HEK293 (cell line): ENCODE results near the gene PDK1.

Experiments used
- CTCF ChIP-seq: fragments of 450-650 bp; formaldehyde crosslinking; IDR thresholded peaks from 2 replicates; pipeline ENCODE4 v1.5.1; 2016; ENCODE audit warnings: missing biosample characterization, missing genetic modification characterization
- GLI4 ChIP-seq: fragments of 450-650 bp; formaldehyde crosslinking; IDR thresholded peaks from 2 replicates; pipeline ENCODE4 v1.5.1; 2016; ENCODE audit warnings: missing biosample characterization, missing genetic modification characterization
- HOXA7 ChIP-seq: sonication (generic); formaldehyde crosslinking; IDR thresholded peaks from 2 replicates; pipeline ENCODE4 v1.8.1; 2022; ENCODE audit warnings: missing genetic modification reagents, borderline replicate concordance
- REPIN1 ChIP-seq: fragments of 450-650 bp; formaldehyde crosslinking; IDR thresholded peaks from 2 replicates; pipeline ENCODE4 v1.5.1; 2017; ENCODE audit warnings: missing biosample characterization, missing genetic modification characterization, low read depth
- SALL2 ChIP-seq: fragments of 450-650 bp; formaldehyde crosslinking; IDR thresholded peaks from 2 replicates; pipeline ENCODE4 v1.5.0; 2017; ENCODE audit warnings: missing biosample characterization, mild to moderate bottlenecking, missing genetic modification characterization, borderline replicate concordance
- SCRT2 ChIP-seq: fragments of 450-650 bp; formaldehyde crosslinking; IDR thresholded peaks from 2 replicates; pipeline ENCODE4 v1.5.1; 2016; ENCODE audit warnings: missing biosample characterization, missing genetic modification characterization
- ZNF157 ChIP-seq: fragments of 450-650 bp; formaldehyde crosslinking; IDR thresholded peaks from 2 replicates; pipeline ENCODE4 v1.5.1; 2016; ENCODE audit warnings: missing biosample characterization, missing genetic modification characterization
- ZNF23 ChIP-seq: fragments of 450-650 bp; formaldehyde crosslinking; IDR thresholded peaks from 2 replicates; pipeline ENCODE4 v1.5.1; 2016; ENCODE audit warnings: missing biosample characterization, missing genetic modification characterization, borderline replicate concordance
- ZNF544 ChIP-seq: fragments of 450-650 bp; formaldehyde crosslinking; IDR thresholded peaks from 2 replicates; pipeline ENCODE4 v1.5.0; 2017; ENCODE audit warnings: missing biosample characterization, missing genetic modification characterization
- ZSCAN16 ChIP-seq: fragments of 450-650 bp; formaldehyde crosslinking; IDR thresholded peaks from 2 replicates; pipeline ENCODE4 v1.5.1; 2016; ENCODE audit warnings: missing biosample characterization, missing genetic modification characterization

- TF ChIP-seq REPIN1 (tag by site-specific recombination), result no peak
- TF ChIP-seq GLI4, result no peak
- no peak for TF ChIP-seq ZSCAN16 (tag by site-specific recombination)
- TF ChIP-seq ZNF23 (tag by site-specific recombination), result no peak
- TF ChIP-seq SALL2 (tag by site-specific recombination), result no peak
- TF ChIP-seq CTCF (tag by site-specific recombination), result no peak
- no peak for TF ChIP-seq ZNF544 (tag by site-specific recombination)
- TF ChIP-seq HOXA7 (CRISPR knock-in tag), result no peak
- TF ChIP-seq ZNF157, result no peak
- TF ChIP-seq SCRT2, result no peak
Observed at GRCh38 chr2:172596776-172597175, 40.9 kb downstream of the PDK1 start.
